Small intestine (tissue), 7 donors: ENCODE measurements around the gene TYRO3. TPM values are rescaled to one million over a fixed set of nuclear protein-coding genes. Genes with fewer than 3 reads are reported as not detected.

ENCODE experiments used
- DNase-seq, 2 donors: peaks; one replicate each; pipeline versions ENCODE4 v3.0.0 to v3.0.0-alpha.2; 2013
- FAIRE-seq: peaks from 2 replicates; lab custom pipeline; 2012; peaks lifted over from hg19 to GRCh38; lab: Jason Lieb, UNC
- H3K27ac ChIP-seq, 3 donors: one replicate each; pipeline ENCODE4 v1.5.1; 2013; ENCODE audit warnings: low read length in 2 of 3, mild to moderate bottlenecking in 2 of 3, control low read depth in 1 of 3, inconsistent platforms in 1 of 3, low read depth in 1 of 3, moderate library complexity in 1 of 3
- H3K27me3 ChIP-seq, 3 donors: one replicate each; pipeline ENCODE4 v1.6.1; 2013; ENCODE audit warnings: low read length in 3 of 3, inconsistent platforms in 1 of 3; ENCODE audit not compliant: control insufficient read depth in 3 of 3, insufficient read depth in 3 of 3
- H3K36me3 ChIP-seq, 3 donors: one replicate each; pipeline ENCODE4 v1.6.1; 2013; ENCODE audit warnings: low read length in 3 of 3, inconsistent platforms in 1 of 3, low read depth in 1 of 3, mild to moderate bottlenecking in 1 of 3, moderate library complexity in 1 of 3; ENCODE audit not compliant: control insufficient read depth in 3 of 3, insufficient read depth in 2 of 3
- H3K4me1 ChIP-seq, 3 donors: one replicate each; pipeline ENCODE4 v1.6.1; 2013; ENCODE audit warnings: low read length in 2 of 3, inconsistent platforms in 1 of 3, low read depth in 1 of 3, mild to moderate bottlenecking in 1 of 3, moderate library complexity in 1 of 3; ENCODE audit not compliant: control insufficient read depth in 3 of 3, insufficient read depth in 2 of 3
- H3K4me3 ChIP-seq, 3 donors: one replicate each; pipeline ENCODE4 v1.5.1; 2013; ENCODE audit warnings: low read length in 3 of 3, control low read depth in 1 of 3, inconsistent platforms in 1 of 3, low read depth in 1 of 3, mild to moderate bottlenecking in 1 of 3, moderate library complexity in 1 of 3
- H3K9me3 ChIP-seq, 2 donors: one replicate each; pipeline ENCODE4 v1.6.1; 2013; ENCODE audit warnings: low read depth in 1 of 2, low read length in 1 of 2; ENCODE audit not compliant: control insufficient read depth in 2 of 2, insufficient read depth in 1 of 2
- WGBS, 3 donors: extraction: QIAGEN DNeasy Blood & Tissue Kit; methylation state at CpG; one replicate each; pipeline ENCODE4 v1.1.7; 2013; 5-methylcytosine and 5-hydroxymethylcytosine counted together
- polyA plus RNA-seq, 4 donors: library from polyadenylated mRNA; stranded (reverse) in 3 of 4; unstranded in 1 of 4; fragments of 200-250 nt in 3 of 4; fragments of 120-200 nt in 1 of 4; gene quantifications; one replicate each; pipeline versions ENCODE4 v1.2.1 to v1.2.3, GENCODE V29; 2013
- donor health status: healthy with polysubstance abuse.
- donor health status: control.
- donor health status: control.
- donor health status: Bipolar disorder and iron deficiency.
- donor health status: healthy.

TYRO3 gene
- polyA plus RNA-seq, 4 donors: 2.7 to 57.9 (median 6.5) TPM

DNA sequence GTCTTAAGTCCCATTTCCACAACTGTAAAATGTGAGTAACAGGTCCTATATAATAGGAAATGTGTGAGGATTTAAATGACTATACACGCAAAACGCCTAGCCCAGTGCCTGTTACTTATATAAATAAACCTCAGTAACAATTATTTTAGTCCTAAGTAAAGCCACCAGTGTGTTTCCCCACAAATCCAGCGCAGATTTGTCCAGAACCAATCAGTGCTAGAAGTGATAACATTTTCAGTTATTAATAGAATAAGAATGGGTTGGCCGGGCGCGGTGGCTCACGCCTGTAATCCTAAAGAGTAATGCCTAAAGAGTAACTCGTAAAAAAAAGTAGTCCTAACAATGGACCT is 15.5 kb upstream of the TYRO3 start:
- 3 to 4% (median 4%) methylated on average over 8 of the region's 8 CpGs for WGBS, 3 donors
- peak overlapping the region; percentile 67 to 93 (median 71) for H3K27ac ChIP-seq
- no peak for FAIRE-seq

DNA sequence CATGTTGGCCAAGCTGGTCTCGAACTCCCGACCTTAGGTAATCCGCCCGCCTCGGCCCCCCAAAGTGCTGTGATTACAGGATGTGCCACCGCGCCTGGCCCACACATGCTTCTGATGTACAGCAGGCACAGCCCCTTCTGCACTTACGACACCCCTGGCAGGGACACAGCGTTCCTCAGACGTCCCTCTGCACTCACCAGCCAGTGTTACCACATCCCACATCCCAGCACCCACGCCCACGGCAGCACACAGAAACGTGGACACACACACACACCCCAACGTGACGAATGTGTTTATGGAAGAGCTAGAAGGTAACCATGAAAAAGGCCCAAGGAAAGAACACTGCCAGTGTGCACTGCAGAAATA is 14.4 kb upstream of the TYRO3 start:
- H3K9me3 ChIP-seq: no peaks in the 10 kb centered on the region
- peak overlapping the region in 1 of 3 donors; percentile 78 for H3K4me3 ChIP-seq
- H3K27ac ChIP-seq: peak overlapping the region; percentile 24 to 67 (median 42)
- H3K36me3 ChIP-seq: no peaks in the 10 kb centered on the region
- H3K4me1 ChIP-seq: peaks cover 0 to 14% (median 0%) of the 10 kb centered on the region in 3 donors
- no peak for FAIRE-seq
- no peaks in the 10 kb centered on the region for H3K27me3 ChIP-seq
- 61 to 78% (median 75%) methylated on average over 13 to 15 of the region's 15 CpGs for WGBS, 3 donors
- no peak for DNase-seq

More for the DNA sequence above, 15.5 kb upstream of the TYRO3 start:
- no peak for DNase-seq
- no peaks in the 10 kb centered on the region for H3K27me3 ChIP-seq
- H3K36me3 ChIP-seq: no peaks in the 10 kb centered on the region
- peak overlapping the region; percentile 78 to 98 (median 90) for H3K4me3 ChIP-seq
- H3K4me1 ChIP-seq: peaks cover 0 to 12% (median 0%) of the 10 kb centered on the region in 3 donors
- no peaks in the 10 kb centered on the region for H3K9me3 ChIP-seq

DNA sequence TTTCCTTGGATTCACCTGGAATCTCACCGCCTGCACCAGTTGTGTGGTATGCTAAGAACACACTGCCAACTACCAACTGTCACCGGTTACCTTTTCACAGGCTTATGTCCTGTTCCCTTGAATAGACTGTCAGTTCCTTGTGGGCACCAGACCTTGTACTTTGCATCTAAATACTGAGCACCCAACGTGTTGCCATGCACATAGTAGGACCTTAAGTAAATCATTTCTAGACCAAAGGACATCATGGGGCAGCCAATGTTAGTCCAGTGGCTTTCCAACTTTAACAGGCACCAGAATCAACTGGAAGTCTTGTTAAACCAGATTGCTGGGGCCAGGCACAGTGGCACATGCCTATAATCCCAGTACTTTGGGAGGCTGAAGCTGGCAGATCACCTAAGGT is 13.8 kb upstream of the TYRO3 start:
- Histone ChIP-seq H3K27ac (no peak overlapping the region), H3K4me3 (no peak overlapping the region), H3K27me3 (no peaks in the 10 kb centered on the region), H3K4me1 (peaks cover 0 to 18% (median 0%) of the 10 kb centered on the region in 3 donors), H3K36me3 (no peaks in the 10 kb centered on the region), H3K9me3 (no peaks in the 10 kb centered on the region)
- no peak for FAIRE-seq
- 62 to 81% (median 78%) methylated on average over 3 of the region's 3 CpGs for whole genome bisulfite sequencing, 3 donors
- no peak for DNase-seq

DNA sequence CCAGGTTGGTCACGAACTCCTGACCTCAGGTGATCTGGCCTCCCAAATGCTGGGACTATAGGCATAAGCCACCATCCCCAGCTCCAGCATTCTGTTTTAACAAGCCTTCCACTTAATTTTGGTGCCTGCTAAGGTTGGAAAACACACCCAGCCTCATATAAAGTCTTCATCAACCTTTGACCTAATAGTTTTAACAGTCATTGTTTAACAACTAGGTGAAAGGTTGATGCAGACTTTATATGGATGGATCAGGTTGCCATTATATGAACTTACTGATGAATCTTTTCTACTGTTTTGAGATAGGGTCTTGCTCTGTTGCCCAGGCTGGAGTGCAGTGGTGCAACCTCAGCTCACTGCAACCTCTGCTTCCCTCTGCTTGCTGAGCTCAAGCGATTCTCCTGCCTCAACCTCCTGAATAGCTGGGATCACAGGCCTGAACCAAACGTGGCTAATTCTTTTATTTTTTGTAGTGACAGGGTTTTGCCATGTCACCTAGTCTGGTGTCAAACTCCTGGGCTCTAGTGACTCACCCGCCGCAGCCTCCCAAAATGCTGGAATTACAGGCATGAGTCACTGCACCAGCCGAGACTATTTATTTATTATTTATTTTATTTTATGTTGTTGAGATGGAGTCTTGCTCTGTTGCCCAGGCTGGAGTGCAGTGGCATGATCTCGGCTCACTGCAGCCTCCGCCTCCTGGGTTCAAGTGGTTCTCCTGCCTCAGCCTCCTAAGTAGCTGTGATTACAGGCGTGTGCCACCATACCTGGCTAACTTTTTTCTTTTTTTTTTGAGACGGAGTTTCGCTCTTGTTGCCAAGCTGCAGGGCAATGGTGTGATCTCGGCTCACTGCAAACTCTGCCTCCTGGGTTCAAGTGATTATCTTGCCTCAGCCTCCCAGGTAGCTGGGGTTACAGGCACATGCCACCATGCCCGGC is 11.9 kb upstream of the TYRO3 start:
- FAIRE-seq (no peak), DNase-seq (peak; percentile 52 to 86)
- Histone ChIP-seq H3K9me3 (no peaks in the 10 kb centered on the region), H3K4me3 (no peak overlapping the region), H3K4me1 (peaks cover 0 to 18% (median 3%) of the 10 kb centered on the region in 3 donors), H3K27ac (peak overlapping the region; percentile 2 to 91 (median 63)), H3K27me3 (no peaks in the 10 kb centered on the region), H3K36me3 (no peaks in the 10 kb centered on the region)
- 49 to 72% (median 63%) methylated on average over 13 of the region's 13 CpGs for WGBS, 3 donors

DNA sequence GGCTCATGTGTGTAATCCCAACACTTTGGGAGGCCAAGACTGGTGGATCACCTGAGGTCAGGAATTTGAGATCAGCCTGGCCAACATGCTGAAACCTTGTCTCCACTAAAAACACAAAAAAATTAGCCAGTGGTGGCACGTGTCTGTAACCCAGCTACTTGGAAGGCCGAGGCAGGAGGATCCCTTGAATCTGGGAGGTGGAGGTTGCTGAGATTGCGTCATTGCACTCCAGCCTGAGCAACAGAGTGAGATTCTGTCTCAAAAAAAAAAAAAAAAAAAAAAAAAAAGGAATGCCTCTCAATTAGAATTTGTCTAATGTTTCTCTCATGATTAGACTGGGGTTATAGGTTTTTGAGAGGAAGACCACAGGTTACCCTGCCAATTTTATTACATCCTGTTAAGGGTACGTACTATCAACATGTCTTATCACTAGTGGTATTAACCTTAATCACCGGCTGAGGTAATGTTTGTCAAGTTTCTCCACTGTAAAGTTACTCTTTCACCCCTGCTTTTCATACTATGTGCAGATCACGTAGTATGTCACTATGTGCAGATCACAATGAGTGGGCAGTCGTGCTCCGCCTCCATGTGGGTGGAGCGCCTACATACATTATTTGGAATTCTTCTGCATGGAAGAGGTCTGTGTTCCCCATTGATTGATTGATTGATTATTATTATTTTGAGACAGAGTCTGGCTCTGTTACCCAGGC is 8.8 kb upstream of the TYRO3 start:
- peak; percentile 87 to 91 for DNase-seq
- WGBS, 3 donors: 16 to 65% (median 32%) methylated on average over 9 of the region's 9 CpGs
- peak overlapping the region in 1 of 3 donors; percentile 15 for H3K4me3 ChIP-seq
- H3K36me3 ChIP-seq: no peaks in the 10 kb centered on the region
- no peaks in the 10 kb centered on the region for H3K27me3 ChIP-seq
- no peak for FAIRE-seq
- peak overlapping the region; percentile 27 to 76 (median 62) for H3K27ac ChIP-seq
- H3K9me3 ChIP-seq: no peaks in the 10 kb centered on the region
- peaks cover 0 to 25% (median 3%) of the 10 kb centered on the region in 3 donors for H3K4me1 ChIP-seq

DNA sequence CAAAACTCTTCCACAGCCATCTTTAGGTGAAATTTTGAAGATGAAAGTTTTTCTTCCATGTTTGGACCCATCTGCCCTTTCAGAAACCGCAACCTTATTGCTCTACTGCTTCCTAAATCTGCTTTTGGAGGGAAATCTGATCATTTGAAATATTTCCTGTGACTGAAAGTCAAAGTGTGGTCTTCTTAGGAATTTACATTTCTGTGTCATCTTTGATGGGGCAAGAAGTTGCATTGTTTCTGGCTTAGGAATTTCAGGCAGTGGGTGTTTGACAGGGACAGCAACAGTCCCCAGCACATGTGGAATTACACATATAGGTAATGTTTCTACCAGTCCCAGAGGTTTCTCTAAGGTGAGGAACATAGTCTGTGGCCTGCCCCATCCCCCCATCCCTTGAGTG is 5.3 kb upstream of the TYRO3 start:
- Histone ChIP-seq H3K27ac (no peak overlapping the region), H3K4me1 (peaks cover 3 to 26% (median 6%) of the 10 kb centered on the region in 3 donors), H3K27me3 (no peaks in the 10 kb centered on the region), H3K9me3 (no peaks in the 10 kb centered on the region), H3K4me3 (no peak overlapping the region), H3K36me3 (no peaks in the 10 kb centered on the region)
- FAIRE-seq (no peak), DNase-seq (no peak)
- WGBS, 3 donors: 81 to 95% (median 90%) methylated on average over 1 of the region's 1 CpG

DNA sequence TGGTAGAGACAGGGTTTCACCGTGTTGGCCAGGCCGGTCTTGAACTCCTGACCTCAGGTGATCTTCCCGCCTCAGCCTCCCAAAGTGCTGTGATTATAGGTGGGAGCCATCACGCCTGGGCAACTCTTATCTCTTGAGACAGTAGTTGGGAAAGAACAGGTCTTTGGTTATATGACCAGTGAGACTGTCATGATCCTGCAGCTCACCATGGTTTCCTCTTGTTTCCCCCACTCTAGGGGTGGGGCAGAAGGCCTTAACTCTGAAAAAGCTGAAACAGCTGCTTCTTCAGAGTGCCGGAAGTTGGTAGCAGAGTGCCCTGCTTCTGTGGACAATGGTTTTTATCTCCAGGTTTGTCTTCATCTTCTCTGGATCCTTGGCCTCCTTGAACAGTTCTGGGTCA is 4.7 kb upstream of the TYRO3 start:
- Histone ChIP-seq H3K27me3 (no peaks in the 10 kb centered on the region), H3K4me3 (no peak overlapping the region), H3K4me1 (peaks cover 3 to 26% (median 6%) of the 10 kb centered on the region in 3 donors), H3K27ac (no peak overlapping the region), H3K36me3 (no peaks in the 10 kb centered on the region), H3K9me3 (no peaks in the 10 kb centered on the region)
- WGBS, 3 donors: 80 to 87% (median 81%) methylated on average over 5 of the region's 5 CpGs
- DNase-seq (peak in 1 of 2 donors; percentile 73), FAIRE-seq (no peak)

DNA sequence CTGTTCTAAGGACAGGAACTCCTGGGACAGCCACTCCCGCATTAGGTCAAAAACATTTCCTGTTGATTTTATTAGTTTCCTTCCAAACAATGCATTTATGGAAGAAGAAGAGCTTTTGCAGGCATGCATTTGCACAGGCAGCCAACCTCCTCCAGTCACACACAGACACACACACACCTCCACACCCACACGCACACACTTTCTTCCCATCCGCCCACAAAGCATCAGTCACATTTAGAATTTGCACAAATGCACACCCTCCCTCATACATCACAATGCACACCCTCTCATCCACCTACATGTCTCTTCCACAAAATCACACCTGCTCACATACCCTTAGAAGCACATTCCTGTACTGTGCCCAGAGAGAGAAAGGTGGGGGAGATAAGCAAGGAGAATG is 4.1 kb upstream of the TYRO3 start:
- DNase-seq: no peak
- Histone ChIP-seq H3K9me3 (no peaks in the 10 kb centered on the region), H3K4me3 (no peak overlapping the region), H3K27me3 (no peaks in the 10 kb centered on the region), H3K4me1 (peaks cover 3 to 21% (median 6%) of the 10 kb centered on the region in 3 donors), H3K27ac (no peak overlapping the region), H3K36me3 (no peaks in the 10 kb centered on the region)
- WGBS, 3 donors: 70 to 81% (median 72%) methylated on average over 3 of the region's 3 CpGs
- no peak for FAIRE-seq
